ENCODE data around the gene COL12A1. TPM values are rescaled to one million over a fixed set of nuclear protein-coding genes. Genes with fewer than 3 reads are reported as not detected.

The COL12A1 gene
- 10 to 100 TPM; 65.5 to 82.5 (median 71.4) TPM for polyA plus RNA-seq (ENCODE audit: insufficient read length in 3 of 3)

DNA sequence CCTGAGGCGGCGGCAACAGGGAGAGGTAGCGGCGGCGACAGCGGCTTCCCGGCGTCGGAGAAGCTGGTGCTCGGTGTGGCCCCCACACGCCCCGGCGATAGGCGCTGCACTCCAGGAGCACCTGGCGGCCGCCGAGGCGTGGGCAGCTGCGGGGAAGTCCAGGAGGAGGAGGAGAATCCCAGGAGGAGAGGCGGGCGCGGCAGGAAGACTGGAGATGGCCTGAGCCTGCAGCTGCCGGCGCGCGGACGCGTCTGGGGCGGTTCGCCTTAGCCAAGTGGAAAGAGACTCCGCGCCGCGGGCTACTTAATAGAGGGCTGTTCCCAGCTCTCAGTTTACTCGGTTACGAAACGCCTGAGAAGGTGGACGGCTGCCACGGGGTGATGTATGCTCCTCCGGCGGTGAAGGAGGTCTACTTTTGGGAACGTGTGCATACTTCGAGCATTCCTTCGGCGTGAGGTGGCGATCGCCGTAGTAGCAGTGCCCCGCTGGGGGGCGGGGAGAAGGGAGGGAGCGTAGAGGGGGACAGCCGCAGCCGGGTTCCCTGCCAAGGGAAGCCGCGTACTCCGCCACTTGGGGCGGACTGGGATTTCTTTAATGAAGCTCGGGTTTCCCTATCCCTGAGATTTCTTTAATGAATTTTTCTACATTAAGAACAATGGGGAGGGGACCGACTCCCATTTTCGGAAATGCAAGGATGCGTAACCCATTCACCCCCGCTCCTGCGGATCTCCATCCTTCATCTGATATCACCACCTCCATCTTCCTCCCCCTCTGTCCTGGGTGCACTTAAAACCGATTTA, at the start of gene COL12A1:
Gene COL12A1 (minus strand): TSS at position 278 of the 800 bp plus-strand sequence. CDS start 3,261 bp downstream, outside the sequence.
- no peak for DNase-seq (ENCODE audit: low read depth in 3 of 3, low spot score in 2 of 3)

DNA sequence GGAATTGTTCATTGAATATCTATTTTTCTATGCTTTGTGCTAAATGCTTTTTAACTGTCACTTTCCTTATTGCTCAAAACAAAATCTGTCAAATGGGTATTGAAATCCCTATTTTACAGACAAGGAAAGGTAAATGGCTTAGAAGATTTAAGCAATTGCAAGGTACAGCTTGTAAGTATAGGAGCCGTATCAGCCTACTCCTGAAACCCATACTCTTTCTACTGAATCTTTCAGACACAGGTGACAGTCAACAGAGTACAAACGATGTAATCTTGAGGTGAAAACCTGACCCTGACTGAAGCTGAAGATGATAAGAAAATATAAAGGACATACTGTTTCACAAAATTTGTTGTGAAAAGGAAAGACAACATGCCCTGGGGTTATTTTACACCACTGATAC, 44.7 kb upstream of the COL12A1 start:
- no peak for DNase-seq (ENCODE audit: low read depth in 3 of 3, low spot score in 2 of 3)

DNA sequence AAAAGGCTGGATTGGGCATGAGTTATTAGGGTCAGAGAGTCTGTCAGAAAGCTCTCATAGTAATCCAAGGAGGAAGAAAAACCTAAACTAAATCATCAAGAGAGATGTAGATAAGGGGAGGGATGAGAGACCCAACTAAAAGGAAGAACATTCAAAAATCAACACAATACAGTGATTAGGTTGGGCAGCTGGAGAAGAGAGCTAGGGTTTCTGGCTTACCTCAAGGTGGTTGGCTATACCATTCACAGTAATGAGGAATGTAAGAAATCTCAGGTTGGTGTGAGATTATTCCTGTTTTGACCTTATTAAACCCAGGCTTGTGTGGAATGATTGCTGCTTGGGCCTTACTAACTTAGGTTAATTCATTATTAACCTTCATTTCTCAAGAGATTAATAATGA, 44.0 kb upstream of the COL12A1 start:
- no peak for DNase-seq (ENCODE audit: low read depth in 3 of 3, low spot score in 2 of 3)

DNA sequence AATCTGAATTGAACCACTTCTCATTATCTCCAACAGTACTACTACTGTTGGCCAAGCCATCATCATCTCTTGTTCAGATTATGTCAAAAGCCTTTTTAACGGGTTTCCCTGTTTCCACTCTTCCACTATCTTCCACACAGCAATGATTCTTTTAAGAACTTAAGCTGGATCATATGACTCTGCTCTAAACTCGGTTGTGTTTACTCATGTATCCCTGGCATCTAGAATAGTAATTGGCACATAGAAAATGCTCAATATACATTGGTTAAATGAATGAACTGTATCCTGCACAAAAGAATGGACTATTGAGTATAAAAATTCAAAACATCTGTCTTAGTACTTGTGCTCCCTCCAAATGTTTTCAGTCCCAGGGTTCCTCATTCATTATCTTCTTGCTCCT, 40.5 kb upstream of the COL12A1 start:
- DNase-seq (ENCODE audit: low read depth in 3 of 3, low spot score in 2 of 3): no peak

DNA sequence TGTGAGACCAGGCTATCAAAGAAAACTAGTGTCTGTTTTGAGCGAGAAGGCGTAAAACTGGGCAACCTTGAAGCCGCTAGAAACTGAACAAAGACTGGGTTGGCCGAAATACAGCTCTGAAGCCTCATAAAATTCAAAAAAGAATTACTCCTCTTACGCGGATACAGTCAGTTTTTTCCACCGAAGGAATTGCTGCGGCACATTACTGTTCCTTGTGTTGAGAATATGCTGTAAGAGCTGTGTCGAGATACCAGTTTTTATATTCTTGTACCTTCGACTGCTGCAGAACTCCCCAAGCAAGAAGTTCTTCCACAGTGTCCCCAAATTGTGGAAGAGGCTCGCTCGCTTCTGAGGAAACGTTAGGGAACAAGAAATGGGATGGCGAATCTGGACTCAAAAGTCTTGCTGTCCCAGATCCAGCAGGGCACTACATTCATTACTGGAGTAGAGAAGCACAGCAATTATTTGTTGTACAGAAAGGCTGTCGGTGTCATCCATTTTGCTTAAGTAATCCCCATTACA, 38.3 kb upstream of the COL12A1 start:
- no peak for DNase-seq (ENCODE audit: low read depth in 3 of 3, low spot score in 2 of 3)

DNA sequence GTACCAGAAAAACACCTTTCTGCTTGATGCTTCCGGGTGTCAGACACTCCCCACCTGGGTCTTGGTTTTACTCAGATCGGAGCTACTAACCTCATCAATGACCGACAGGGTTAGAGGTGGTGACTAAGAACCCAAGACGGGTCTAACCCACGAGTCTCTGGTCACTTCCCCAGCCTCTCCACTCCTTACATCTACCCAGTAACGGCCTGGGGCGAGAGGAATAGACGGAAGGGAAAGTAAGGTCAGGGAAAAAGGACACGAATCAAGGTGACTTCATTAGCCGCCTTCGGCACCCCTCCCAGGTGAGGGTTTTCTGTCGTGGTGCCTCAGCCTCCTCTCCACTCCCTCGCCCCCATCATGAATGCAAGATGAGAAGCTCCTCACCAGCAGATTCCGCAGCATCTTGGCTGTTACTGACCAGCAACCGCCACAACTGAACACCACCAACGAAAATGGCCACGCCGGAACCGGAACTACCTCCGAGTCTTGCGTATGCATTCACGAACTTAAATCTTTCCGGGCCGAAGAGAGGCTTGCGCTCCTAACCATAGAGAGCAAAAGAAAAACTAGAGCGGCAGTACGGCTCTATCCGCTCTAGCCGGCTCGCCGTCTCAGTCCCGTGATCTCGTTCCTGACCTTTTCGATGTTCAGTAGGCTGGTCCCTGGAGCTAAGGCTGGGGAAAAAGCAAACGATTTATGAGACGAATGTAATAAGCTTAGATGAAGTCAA, 37.6 kb upstream of the COL12A1 start, which contains the start of gene COX7A2:
Gene COX7A2 (minus strand): TSS at position 469 of the 730 bp plus-strand sequence. CDS start 67 bp downstream, at position 402.
- peak; percentile 89 to 94 (median 91) for DNase-seq (ENCODE audit: low read depth in 3 of 3, low spot score in 2 of 3)

DNA sequence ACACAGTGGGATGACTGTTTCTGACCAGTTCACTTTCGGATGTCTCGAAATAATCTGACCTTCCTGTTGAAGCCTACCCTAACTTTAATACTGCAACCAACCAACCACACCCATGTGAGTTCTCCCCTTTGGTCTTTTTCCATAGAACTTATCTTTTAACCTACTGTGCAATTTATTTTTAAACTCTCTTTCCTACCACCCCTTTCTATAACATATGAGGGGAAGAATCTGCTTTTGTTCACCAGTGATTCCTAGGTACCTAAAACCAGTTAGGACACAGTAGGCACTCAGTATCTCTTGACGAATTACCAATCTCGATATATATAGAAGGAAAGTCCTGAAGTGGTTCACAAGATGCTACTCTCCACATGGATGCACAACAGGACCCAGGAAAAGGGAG, 30.8 kb upstream of the COL12A1 start:
- DNase-seq (ENCODE audit: low read depth in 3 of 3, low spot score in 2 of 3): no peak

DNA sequence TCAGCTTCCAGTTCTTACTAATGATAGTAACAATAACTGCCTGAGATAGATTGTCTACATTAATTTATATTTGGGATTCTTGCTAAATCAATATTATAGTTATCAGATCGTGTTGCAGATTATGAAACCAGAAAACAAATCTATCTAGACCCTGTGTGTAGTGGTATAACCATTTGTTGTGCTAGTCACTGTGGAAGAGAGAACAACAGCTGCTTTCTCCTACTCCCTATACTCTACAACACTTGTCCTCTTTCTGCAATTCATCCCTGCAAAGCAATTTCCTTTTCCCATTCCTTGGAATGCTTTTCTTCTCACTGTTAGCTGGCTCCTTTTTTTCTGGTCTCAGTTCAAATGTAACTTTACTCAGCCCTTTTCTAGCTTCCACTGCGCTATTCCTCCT, 29.4 kb upstream of the COL12A1 start:
- DNase-seq (ENCODE audit: low read depth in 3 of 3, low spot score in 2 of 3): no peak

DNA sequence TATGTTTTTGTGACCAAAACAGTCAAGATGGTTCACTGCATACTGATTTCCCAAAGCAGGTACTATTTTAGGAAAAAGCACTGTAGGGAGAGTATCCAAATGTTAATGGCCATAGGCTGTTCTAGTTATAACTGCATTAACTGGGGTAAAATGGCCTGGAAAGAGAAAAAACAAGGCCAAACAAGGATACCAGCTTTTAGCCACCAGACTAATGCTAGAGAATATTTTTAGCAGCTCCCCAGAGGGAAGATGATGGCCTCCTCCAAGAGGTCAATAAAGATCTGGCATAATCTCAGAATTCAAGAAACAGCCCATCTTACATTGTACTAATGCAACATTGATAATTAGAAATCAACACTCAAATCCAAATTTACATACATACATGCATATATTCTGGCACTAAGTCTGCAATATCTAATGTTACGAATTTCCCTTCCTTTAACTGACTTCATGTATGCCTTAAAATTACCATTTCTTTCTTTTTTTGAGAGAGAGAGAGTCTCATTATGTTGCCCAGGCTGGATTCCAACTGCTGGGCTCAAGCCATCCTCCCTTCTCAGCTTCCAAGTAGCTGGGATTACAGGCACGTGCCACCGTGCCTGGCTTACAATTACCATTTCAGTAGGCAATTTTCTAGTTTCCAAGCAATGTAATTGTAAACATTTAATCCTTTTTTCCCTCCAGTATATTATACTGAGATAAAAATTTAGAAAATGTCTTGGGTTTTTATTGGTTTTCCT, 28.4 kb upstream of the COL12A1 start:
- DNase-seq (ENCODE audit: low read depth in 3 of 3, low spot score in 2 of 3): no peak

DNA sequence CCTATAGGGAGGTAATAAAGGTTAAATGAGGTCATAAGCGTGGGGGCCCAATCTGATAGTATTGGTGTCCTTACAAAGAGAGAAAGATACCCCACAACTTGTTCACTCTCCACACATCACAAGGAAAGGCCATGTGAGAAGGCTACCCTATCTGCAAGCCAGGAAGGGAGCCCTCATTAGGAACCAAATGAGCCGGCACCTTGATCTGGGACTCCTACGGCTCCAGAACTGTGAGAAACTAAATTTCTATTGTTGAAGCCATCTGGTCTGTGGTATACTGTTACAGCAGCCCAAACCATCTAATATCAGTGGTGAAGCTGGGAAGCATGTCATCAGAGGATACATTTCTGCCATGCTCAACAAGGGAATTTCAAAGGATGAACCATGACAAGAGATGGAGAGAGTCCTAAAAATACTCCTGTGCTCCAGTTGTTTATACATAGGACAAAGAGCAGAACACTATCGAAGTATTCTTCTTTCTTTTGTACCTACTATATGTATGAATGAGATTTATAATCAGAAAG, 27.3 kb upstream of the COL12A1 start:
- no peak for DNase-seq (ENCODE audit: low read depth in 3 of 3, low spot score in 2 of 3)

DNA sequence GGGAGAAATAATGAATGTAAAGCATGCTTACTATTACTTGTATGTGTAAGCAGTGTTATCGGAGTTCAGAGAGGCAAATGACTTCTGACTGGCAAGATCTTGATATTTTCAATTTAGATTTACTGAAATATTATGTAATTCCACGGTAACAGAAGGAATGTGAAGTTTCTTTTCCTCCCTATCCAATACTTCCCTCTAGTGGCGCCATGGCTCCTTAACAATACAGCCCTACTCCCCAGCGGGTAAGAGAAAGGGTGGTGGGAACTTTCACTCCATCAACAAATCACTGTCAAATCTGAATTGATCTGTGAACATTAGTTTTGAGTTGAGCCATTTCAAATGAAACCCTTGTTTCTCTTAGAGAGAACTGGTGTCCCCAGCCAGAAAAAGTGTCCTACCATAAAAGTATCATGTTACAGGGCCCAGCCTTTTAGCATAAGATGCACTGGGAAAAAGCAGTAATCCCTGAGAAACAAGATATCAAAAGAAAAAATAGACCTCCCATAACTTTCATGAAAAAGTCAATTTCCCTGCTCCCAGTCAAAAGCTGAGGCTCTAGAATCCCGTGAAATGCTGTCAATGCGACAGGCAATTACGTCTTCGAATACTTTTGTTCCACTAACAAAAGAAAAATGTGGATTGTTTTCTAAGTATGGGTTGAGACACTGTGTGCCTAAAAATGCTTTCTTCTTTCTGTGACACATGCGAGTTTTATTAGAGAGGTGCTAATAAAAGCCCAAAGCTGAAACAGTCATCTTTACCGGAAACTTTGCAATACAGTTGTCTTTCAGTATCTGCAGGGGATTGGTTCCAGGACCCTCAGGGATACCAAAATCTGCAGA, 24.9 kb upstream of the COL12A1 start:
- no peak for DNase-seq (ENCODE audit: low read depth in 3 of 3, low spot score in 2 of 3)

DNA sequence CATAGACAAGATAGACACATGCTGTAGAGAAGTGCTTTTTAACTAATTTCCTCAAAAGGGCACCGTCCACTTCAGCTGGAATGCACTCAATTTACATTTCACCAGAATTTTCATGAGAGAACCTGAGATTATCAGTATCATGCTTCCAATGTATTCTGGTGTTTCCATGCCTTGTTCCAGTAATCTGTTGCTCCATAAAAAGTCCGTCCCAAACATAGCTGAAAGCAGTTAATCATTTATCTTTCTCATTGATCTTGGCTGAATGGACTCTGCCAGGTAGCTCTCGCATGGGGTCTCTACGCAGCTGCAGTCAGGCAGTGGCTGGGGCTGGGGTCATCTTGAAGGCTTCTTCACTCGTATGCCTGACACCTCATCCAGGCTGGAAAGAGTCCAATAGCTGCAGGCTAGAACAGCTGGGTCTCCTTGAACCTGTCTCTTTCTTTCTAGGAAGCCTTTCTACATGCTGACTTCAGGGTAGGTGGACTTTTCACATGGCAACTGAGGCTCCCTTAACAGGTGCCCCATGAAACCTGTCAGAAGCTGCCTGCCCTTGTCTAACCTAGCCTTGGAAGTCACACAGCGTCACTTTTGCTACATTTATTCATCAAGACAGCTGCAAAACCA, 18.6 kb upstream of the COL12A1 start:
- no peak for DNase-seq (ENCODE audit: low read depth in 3 of 3, low spot score in 2 of 3)

DNA sequence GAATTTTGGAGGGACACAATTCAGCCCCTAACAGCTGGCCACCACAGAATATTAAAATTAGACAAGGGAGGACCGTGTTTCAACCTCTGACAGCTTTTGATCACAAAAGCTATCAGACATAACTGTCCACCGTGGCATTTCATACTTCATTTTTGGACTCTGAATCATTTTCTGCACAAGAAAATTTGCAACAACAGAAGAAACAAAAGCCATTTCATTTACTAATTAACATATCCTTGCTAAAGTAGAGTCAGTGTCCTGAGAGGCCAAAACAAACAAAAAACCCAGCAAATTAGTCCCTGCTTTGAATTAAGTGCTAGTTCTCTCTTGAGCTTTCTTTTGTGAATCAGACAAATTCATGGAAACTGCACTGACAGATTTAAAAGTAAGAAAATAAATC, 17.6 kb upstream of the COL12A1 start:
- DNase-seq (ENCODE audit: low read depth in 3 of 3, low spot score in 2 of 3): no peak

DNA sequence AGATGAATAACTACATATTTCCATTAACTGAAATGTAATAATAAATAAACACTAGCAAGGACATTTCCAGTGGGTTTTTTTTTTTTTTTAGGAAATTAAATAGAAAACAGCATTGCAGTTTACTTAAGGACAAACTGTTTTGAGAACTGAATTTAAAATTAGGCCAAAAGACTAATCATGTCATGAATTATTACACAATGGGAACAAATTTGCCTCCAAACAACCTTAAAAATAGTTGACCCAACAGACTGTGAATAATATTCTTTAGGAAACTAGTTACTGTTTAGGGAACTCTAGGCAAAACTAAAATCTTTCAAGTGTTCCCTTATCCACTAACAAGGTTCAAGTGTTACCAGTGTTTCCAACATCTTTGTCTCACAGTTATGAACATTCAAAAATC, 16.4 kb upstream of the COL12A1 start:
- no peak for DNase-seq (ENCODE audit: low read depth in 3 of 3, low spot score in 2 of 3)

DNA sequence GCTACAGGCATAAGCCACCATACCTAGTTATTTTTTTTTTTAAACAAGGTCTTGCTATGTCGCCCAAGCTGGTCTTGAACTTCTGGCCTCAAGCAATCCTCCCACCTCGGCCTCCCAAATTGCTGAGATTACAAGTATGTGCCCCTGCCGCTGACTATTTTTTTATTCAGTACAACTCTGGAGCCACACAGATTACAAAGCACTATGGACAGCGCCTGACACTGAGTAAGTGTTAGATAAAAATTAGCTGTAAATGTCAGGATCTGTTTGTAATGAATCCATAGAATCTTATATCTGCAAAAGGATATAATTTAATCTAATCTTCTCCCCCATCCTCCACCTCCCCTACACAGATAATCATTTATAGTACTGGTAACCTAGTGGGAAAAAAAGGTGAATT, 15.3 kb upstream of the COL12A1 start:
- DNase-seq (ENCODE audit: low read depth in 3 of 3, low spot score in 2 of 3): no peak

DNA sequence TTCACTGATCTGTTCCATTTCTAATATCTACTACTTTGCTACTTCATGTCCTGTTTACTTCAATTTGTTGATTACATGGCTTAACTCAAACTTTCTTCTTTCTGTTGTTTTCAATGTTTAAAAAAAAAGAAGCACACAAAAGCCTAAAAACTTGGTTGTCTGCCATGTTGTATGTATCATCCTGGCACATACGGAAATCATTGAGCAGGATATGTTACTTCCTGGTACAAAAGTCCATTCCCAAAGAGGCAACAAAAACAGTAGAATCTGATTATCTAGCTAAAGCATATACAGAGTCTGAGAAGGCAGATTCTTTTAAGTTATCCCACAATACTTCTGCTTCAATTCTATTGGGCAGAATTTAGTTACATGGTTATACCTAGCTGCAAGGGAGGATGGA, 14.5 kb upstream of the COL12A1 start:
- DNase-seq (ENCODE audit: low read depth in 3 of 3, low spot score in 2 of 3): no peak

DNA sequence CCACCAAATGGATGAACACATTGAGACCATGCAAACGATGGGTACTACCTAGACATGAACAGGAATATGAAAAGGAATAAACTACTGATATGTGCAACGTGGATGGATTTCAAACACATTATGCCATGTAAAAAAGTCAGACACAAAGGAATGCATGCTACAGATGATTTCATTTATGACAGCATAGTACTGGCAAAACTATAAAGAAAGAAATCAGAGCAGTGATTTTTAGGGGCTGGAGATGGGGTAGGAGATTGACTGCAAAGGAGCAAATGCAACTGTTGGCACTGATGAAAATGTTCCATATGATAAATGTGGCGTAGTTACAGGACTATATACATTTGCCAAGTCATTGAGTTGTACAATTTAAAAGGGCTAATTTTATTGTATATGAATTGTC, 13.4 kb upstream of the COL12A1 start:
- no peak for DNase-seq (ENCODE audit: low read depth in 3 of 3, low spot score in 2 of 3)

DNA sequence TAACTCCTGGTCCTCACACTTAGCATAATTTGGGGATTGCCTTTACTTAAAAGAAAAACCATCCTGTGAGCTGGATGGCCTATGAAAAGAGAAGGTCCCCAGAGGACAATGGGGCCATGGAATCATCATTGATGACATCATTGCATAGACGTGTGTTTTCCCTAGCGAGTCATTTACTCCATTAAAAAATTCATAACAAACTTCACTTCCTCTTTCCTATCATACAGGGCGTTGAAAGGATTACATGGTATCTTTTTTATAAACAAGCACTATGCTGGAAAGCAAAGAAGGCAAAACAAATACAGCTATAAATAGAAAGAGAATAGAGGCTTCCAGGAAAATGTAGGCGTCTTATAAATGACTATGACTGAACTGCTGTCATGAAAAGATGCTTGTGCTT, 11.3 kb upstream of the COL12A1 start:
- DNase-seq (ENCODE audit: low read depth in 3 of 3, low spot score in 2 of 3): no peak

DNA sequence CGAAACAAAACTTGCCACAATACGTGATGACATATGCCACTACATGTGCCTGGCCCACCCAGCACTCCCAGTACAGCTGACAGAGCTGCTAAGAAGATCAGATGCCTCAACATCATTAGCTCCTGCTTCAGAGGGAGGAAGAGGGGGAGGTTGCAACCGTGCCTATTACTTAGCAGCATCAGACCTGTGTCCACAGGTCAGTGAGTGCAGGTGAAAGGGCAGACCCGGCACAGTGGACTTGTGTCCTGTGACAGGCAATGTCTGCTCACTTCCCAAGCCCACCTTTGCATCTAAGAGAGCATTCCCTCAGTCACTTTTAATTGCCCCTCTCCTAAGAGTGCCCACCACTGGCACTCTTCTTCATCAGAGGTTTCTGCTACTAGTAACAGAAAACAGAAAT, 9.4 kb upstream of the COL12A1 start:
- DNase-seq (ENCODE audit: low read depth in 3 of 3, low spot score in 2 of 3): no peak

Data from right renal cortex interstitium (tissue), 3 donors.